Prostate gland (tissue), 2 donors: ENCODE measurements around the gene OR51A4.

Experiments
- POLR2A ChIP-seq: fragments of 450-650 bp; IDR thresholded peaks from one replicate; pipeline ENCODE4 v1.6.1; 2016; ENCODE audit warnings: antibody characterized with exemption, mild to moderate bottlenecking
- POLR2AphosphoS5 ChIP-seq: sonication (generic); formaldehyde crosslinking; IDR thresholded peaks from one replicate; pipeline ENCODE4 v1.6.1; 2017; ENCODE audit warnings: antibody characterized with exemption
- TF ChIP-seq, protein P1 (sequence below), 4 experiments: fragments of 200-600 bp in 2 of 4; fragments of 450-650 bp in 2 of 4; sonication (generic) in 2 of 4; IDR thresholded peaks; 1 replicate in 3 of 4; 2 replicates in 1 of 4; pipeline ENCODE4 v1.5.1; 2016 to 2019; ENCODE audit warnings: antibody characterized with exemption in 4 of 4, mild to moderate bottlenecking in 2 of 4, moderate library complexity in 2 of 4

DNA sequence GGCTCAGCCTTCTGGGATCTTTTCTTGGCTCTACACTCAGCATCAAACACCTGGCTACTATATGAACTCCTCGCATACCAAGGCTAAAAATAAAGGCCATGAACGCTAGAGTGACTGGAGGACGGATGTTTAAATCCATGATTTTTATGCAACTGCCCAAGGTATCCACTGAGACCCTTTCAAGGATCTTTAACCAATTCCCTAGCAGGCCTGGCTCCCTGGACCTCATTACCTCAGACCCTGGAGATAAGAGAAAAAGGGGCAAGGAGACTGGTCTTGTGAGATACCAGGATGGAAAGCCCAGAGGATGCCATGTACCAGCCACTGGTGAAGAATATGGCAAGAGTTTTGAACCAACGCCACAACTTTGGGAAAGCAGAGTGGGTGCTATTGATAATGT lies 28.2 kb downstream of the OR51A4 start, which contains the start of gene OR51G2:
- TF ChIP-seq, protein P1, sequence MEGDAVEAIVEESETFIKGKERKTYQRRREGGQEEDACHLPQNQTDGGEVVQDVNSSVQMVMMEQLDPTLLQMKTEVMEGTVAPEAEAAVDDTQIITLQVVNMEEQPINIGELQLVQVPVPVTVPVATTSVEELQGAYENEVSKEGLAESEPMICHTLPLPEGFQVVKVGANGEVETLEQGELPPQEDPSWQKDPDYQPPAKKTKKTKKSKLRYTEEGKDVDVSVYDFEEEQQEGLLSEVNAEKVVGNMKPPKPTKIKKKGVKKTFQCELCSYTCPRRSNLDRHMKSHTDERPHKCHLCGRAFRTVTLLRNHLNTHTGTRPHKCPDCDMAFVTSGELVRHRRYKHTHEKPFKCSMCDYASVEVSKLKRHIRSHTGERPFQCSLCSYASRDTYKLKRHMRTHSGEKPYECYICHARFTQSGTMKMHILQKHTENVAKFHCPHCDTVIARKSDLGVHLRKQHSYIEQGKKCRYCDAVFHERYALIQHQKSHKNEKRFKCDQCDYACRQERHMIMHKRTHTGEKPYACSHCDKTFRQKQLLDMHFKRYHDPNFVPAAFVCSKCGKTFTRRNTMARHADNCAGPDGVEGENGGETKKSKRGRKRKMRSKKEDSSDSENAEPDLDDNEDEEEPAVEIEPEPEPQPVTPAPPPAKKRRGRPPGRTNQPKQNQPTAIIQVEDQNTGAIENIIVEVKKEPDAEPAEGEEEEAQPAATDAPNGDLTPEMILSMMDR (IDR thresholded peaks at IDR 0.05): no peak
- TF ChIP-seq POLR2A (no peak), POLR2AphosphoS5 (no peak)
